Fibroblast of pulmonary artery (primary cell): ENCODE data around the gene KCNK6.

Experiments
- DNase-seq: peaks from one replicate; pipeline ENCODE4 v3.0.0-alpha.2; 2010; ENCODE audit warnings: low read depth
- H3K4me3 ChIP-seq: replicated peaks from 2 replicates; pipeline ENCODE4 v1.5.1; 2011; ENCODE audit warnings: low read depth, mild to moderate bottlenecking, control low read depth, low read length, moderate library complexity
- CTCF ChIP-seq: IDR thresholded peaks from 2 replicates; pipeline ENCODE4 v1.5.1; 2011; ENCODE audit warnings: mild to moderate bottlenecking, control low read depth, low read length, inconsistent platforms; ENCODE audit errors: missing control alignments

KCNK6 gene

GRCh38 chr19:38378866-38379265 is 59.2 kb downstream of the KCNK6 start:
- no peak overlapping the region for H3K4me3 ChIP-seq
- DNase-seq = no peak
- TF ChIP-seq CTCF = no peak

- no peak for DNase-seq
- no peak overlapping the region for H3K4me3 ChIP-seq
- TF ChIP-seq CTCF = no peak
Observed at GRCh38 chr19:38381138-38381537, 61.5 kb downstream of the KCNK6 start.
